GM23338 (cell line): ENCODE measurements around the gene APOB. TPM values are rescaled to one million over a fixed set of nuclear protein-coding genes. Genes with fewer than 3 reads are reported as not detected.

Source experiments
- ATAC-seq: fragments of 200-7000 bp; cut with Tn5 transposase; 3 replicates; pipeline ENCODE4 v1.9.1; 2020
- DNase-seq: peaks from one replicate; pipeline ENCODE4 v3.0.0-alpha.2; 2015; ENCODE audit warnings: low spot score
- H2AFZ ChIP-seq: fragments of 200-600 bp; sonication (generic); 2 replicates; pipeline ENCODE4 v1.8.0; 2016; ENCODE audit warnings: antibody characterized with exemption, mild to moderate bottlenecking, moderate library complexity
- H3F3A ChIP-seq: fragments of 200-600 bp; sonication (generic); replicated peaks from 2 replicates; pipeline ENCODE4 v1.8.0; 2017; ENCODE audit warnings: antibody characterized with exemption, mixed run types, low read depth
- H3K27ac ChIP-seq: fragments of 200-600 bp; sonication (generic); 2 replicates; pipeline ENCODE4 v1.6.1; 2016; ENCODE audit warnings: low read depth
- H3K27me3 ChIP-seq: fragments of 200-600 bp; sonication (generic); 2 replicates; pipeline ENCODE4 v1.8.0; 2016; ENCODE audit warnings: mild to moderate bottlenecking, mixed run types, moderate library complexity; ENCODE audit not compliant: insufficient read depth
- H3K36me3 ChIP-seq: fragments of 200-600 bp; sonication (generic); 2 replicates; pipeline ENCODE4 v1.8.0; 2016; ENCODE audit warnings: mild to moderate bottlenecking; ENCODE audit not compliant: insufficient read depth
- H3K4me1 ChIP-seq: fragments of 200-600 bp; sonication (generic); 2 replicates; pipeline ENCODE4 v1.8.0; 2016; ENCODE audit warnings: mild to moderate bottlenecking, moderate library complexity; ENCODE audit not compliant: insufficient read depth
- H3K4me2 ChIP-seq: fragments of 200-600 bp; sonication (generic); 2 replicates; pipeline ENCODE4 v1.7.1; 2017; ENCODE audit warnings: mixed run types
- H3K4me3 ChIP-seq: fragments of 200-600 bp; sonication (generic); 2 replicates; pipeline ENCODE4 v1.6.1; 2016; ENCODE audit warnings: mixed run types
- H3K79me2 ChIP-seq: fragments of 200-600 bp; sonication (generic); replicated peaks from 2 replicates; pipeline ENCODE4 v1.8.0; 2017; ENCODE audit warnings: mild to moderate bottlenecking; ENCODE audit not compliant: insufficient read depth
- H3K9me2 ChIP-seq: fragments of 200-600 bp; sonication (generic); 2 replicates; pipeline ENCODE4 v1.8.0; 2017; ENCODE audit not compliant: insufficient read depth
- H4K20me1 ChIP-seq: fragments of 200-600 bp; sonication (generic); replicated peaks from 2 replicates; pipeline ENCODE4 v1.8.0; 2017; ENCODE audit warnings: mild to moderate bottlenecking; ENCODE audit not compliant: insufficient read depth
- H3K27ac Mint-ChIP-seq: 2 replicates; pipeline ENCODE4 v1.8.0; 2020; ENCODE audit warnings: inconsistent platforms, mild to moderate bottlenecking, moderate library complexity, mixed read lengths
- H3K27me3 Mint-ChIP-seq: 3 replicates; pipeline ENCODE4 v1.8.0; 2022; ENCODE audit warnings: low read depth, mild to moderate bottlenecking, moderate library complexity, mixed read lengths, inconsistent platforms; ENCODE audit not compliant: insufficient read depth, poor library complexity
- H3K36me3 Mint-ChIP-seq: 3 replicates; pipeline ENCODE4 v1.8.0; 2021; ENCODE audit warnings: low read depth, mild to moderate bottlenecking, inconsistent platforms, moderate library complexity, mixed read lengths
- H3K4me1 Mint-ChIP-seq: 3 replicates; pipeline ENCODE4 v1.8.0; 2020; ENCODE audit warnings: mild to moderate bottlenecking, inconsistent platforms, mixed read lengths
- H3K4me3 Mint-ChIP-seq: 3 replicates; pipeline ENCODE4 v1.8.0; 2021; ENCODE audit warnings: moderate library complexity, mild to moderate bottlenecking, inconsistent platforms, mixed read lengths
- H3K9me3 Mint-ChIP-seq: 3 replicates; pipeline ENCODE4 v1.8.0; 2020; ENCODE audit warnings: moderate library complexity, mild to moderate bottlenecking, inconsistent platforms, mixed read lengths
- NANOG ChIP-seq: IDR thresholded peaks from 2 replicates; pipeline ENCODE4 v1.6.1; 2016; ENCODE audit warnings: antibody characterized with exemption, borderline replicate concordance
- ZNF114 ChIP-seq: fragments of 250-450 bp; sonication (Bioruptor Pico); IDR thresholded peaks from 2 replicates; pipeline ENCODE4 v1.5.0; 2020; ENCODE audit warnings: mild to moderate bottlenecking, moderate library complexity
- polyA plus RNA-seq: library from polyadenylated mRNA; unstranded; fragments of >200 nt; fragmentation: Nextera tagmentation; extraction: Ambion mirVana; gene quantifications from 2 replicates; pipeline ENCODE4 v1.2.1, GENCODE V29; 2016
- total RNA-seq: library from RNA; depleted of rRNA; stranded (reverse); fragments of >200 nt; shearing (Covaris generic); gene quantifications from 2 replicates; pipeline ENCODE4 v1.2.3, GENCODE V29; 2014
- TF ChIP-seq, protein P1 (sequence below), 2 experiments: fragments of 200-600 bp in 1 of 2; sonication (generic) in 1 of 2; conservative IDR thresholded peaks; 2 replicates each; pipeline versions ENCODE4 v1.5.1 to v1.6.1; 2016 to 2017; ENCODE audit warnings: antibody characterized with exemption in 2 of 2, low read depth in 2 of 2, mild to moderate bottlenecking in 2 of 2, moderate library complexity in 1 of 2
- TF ChIP-seq, protein P2 (sequence below): fragments of 250-450 bp; sonication (Bioruptor Pico); IDR thresholded peaks from 2 replicates; pipeline ENCODE4 v1.5.0; 2020; ENCODE audit warnings: mild to moderate bottlenecking, moderate library complexity

APOB gene
- total and polyA plus RNA-seq, 2 experiments from 2014 or later = 0.08 to 0.56 TPM

DNA sequence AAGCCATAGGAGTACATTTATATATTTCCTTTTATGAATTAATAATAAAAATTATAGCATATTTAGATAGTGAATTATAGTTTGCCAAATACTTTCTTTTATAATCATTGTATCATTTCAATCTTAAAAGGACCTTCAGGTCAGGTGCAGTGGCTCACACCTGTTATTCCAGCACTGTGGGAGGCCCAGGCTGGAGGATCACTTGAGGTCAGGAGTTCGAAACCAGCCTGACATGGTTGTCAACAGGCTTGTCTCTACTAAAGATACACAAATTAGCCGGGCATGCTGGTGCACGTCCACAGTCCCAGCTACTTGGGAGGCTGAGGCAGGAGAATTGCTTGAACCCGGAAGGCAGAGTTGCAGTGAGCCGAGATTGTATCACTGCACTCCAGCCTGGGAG lies 19.7 kb downstream of the APOB start:
- Histone ChIP-seq H2AFZ (no peak overlapping the region), H4K20me1 (no peaks in the 10 kb centered on the region), H3K4me1 (no peaks in the 10 kb centered on the region), H3K79me2 (no peaks in the 10 kb centered on the region), H3K27me3 (no peaks in the 10 kb centered on the region), H3F3A (no peaks in the 10 kb centered on the region), H3K9me2 (peaks cover 6% of the 10 kb centered on the region; the same call in 1 of the 2 replicates), H3K4me3 (no peak overlapping the region), H3K36me3 (no peaks in the 10 kb centered on the region), H3K4me2 (no peak overlapping the region), H3K27ac (no peak overlapping the region)
- DNase-seq (no peak), ATAC-seq (no peak)
- no peaks in the 10 kb centered on the region for H3K9me3 Mint-ChIP-seq
- H3K27ac Mint-ChIP-seq = no peak overlapping the region
- H3K4me1 Mint-ChIP-seq = no peaks in the 10 kb centered on the region
- no peak overlapping the region for H3K4me3 Mint-ChIP-seq
- H3K36me3 Mint-ChIP-seq = no peaks in the 10 kb centered on the region
- peaks cover 2% of the 10 kb centered on the region for H3K27me3 Mint-ChIP-seq
- TF ChIP-seq, protein P1, sequence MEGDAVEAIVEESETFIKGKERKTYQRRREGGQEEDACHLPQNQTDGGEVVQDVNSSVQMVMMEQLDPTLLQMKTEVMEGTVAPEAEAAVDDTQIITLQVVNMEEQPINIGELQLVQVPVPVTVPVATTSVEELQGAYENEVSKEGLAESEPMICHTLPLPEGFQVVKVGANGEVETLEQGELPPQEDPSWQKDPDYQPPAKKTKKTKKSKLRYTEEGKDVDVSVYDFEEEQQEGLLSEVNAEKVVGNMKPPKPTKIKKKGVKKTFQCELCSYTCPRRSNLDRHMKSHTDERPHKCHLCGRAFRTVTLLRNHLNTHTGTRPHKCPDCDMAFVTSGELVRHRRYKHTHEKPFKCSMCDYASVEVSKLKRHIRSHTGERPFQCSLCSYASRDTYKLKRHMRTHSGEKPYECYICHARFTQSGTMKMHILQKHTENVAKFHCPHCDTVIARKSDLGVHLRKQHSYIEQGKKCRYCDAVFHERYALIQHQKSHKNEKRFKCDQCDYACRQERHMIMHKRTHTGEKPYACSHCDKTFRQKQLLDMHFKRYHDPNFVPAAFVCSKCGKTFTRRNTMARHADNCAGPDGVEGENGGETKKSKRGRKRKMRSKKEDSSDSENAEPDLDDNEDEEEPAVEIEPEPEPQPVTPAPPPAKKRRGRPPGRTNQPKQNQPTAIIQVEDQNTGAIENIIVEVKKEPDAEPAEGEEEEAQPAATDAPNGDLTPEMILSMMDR (conservative IDR thresholded peaks at IDR 0.05; ENCODE audit: low read depth in 2 of 2) = no peak
- TF ChIP-seq ZNF114 (no peak), NANOG (no peak)
- TF ChIP-seq, protein P2, sequence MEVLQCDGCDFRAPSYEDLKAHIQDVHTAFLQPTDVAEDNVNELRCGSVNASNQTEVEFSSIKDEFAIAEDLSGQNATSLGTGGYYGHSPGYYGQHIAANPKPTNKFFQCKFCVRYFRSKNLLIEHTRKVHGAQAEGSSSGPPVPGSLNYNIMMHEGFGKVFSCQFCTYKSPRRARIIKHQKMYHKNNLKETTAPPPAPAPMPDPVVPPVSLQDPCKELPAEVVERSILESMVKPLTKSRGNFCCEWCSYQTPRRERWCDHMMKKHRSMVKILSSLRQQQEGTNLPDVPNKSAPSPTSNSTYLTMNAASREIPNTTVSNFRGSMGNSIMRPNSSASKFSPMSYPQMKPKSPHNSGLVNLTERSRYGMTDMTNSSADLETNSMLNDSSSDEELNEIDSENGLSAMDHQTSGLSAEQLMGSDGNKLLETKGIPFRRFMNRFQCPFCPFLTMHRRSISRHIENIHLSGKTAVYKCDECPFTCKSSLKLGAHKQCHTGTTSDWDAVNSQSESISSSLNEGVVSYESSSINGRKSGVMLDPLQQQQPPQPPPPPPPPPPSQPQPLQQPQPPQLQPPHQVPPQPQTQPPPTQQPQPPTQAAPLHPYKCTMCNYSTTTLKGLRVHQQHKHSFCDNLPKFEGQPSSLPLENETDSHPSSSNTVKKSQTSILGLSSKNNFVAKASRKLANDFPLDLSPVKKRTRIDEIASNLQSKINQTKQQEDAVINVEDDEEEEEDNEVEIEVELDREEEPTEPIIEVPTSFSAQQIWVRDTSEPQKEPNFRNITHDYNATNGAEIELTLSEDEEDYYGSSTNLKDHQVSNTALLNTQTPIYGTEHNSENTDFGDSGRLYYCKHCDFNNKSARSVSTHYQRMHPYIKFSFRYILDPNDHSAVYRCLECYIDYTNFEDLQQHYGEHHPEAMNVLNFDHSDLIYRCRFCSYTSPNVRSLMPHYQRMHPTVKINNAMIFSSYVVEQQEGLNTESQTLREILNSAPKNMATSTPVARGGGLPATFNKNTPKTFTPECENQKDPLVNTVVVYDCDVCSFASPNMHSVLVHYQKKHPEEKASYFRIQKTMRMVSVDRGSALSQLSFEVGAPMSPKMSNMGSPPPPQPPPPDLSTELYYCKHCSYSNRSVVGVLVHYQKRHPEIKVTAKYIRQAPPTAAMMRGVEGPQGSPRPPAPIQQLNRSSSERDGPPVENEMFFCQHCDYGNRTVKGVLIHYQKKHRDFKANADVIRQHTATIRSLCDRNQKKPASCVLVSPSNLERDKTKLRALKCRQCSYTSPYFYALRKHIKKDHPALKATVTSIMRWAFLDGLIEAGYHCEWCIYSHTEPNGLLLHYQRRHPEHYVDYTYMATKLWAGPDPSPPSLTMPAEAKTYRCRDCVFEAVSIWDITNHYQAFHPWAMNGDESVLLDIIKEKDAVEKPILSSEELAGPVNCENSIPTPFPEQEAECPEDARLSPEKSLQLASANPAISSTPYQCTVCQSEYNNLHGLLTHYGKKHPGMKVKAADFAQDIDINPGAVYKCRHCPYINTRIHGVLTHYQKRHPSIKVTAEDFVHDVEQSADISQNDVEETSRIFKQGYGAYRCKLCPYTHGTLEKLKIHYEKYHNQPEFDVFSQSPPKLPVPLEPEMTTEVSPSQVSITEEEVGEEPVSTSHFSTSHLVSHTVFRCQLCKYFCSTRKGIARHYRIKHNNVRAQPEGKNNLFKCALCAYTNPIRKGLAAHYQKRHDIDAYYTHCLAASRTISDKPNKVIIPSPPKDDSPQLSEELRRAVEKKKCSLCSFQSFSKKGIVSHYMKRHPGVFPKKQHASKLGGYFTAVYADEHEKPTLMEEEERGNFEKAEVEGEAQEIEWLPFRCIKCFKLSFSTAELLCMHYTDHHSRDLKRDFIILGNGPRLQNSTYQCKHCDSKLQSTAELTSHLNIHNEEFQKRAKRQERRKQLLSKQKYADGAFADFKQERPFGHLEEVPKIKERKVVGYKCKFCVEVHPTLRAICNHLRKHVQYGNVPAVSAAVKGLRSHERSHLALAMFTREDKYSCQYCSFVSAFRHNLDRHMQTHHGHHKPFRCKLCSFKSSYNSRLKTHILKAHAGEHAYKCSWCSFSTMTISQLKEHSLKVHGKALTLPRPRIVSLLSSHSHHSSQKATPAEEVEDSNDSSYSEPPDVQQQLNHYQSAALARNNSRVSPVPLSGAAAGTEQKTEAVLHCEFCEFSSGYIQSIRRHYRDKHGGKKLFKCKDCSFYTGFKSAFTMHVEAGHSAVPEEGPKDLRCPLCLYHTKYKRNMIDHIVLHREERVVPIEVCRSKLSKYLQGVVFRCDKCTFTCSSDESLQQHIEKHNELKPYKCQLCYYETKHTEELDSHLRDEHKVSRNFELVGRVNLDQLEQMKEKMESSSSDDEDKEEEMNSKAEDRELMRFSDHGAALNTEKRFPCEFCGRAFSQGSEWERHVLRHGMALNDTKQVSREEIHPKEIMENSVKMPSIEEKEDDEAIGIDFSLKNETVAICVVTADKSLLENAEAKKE (CRISPR knock-in tag) = no peak
